ENCODE data around the gene USF3. TPM values are rescaled to one million over a fixed set of nuclear protein-coding genes. Genes with fewer than 3 reads are reported as not detected.

Gene USF3
- polyA plus RNA-seq, 3 donors = 1.6 to 4.5 (median 3.3) TPM

GRCh38 chr3:113717818-113718217 lies 21.4 kb upstream of the USF3 start:
- Mint-ChIP-seq H3K27me3 (ENCODE audit: low read depth in 3 of 3) (peaks cover 0 to 7% (median 2%) of the 10 kb centered on the region in 3 donors), H3K4me3 (no peak overlapping the region), H3K36me3 (peaks cover 51 to 57% of the 10 kb centered on the region in 2 donors), H3K9me3 (no peaks in the 10 kb centered on the region), H3K27ac (no peak overlapping the region), H3K4me1 (peaks cover 7% of the 10 kb centered on the region)
- Histone ChIP-seq H2AFZ (ENCODE audit: insufficient read depth, low read depth, low read length, poor library complexity, severe bottlenecking) (no peak overlapping the region), H3K4me3 (replicated peaks in 1 of 3; ENCODE audit: low read depth in 2 of 3, low read length in 3 of 3) (no peak overlapping the region), H3K9me3 (replicated peaks in 1 of 2; ENCODE audit: control insufficient read depth in 1 of 2, insufficient read depth in 1 of 2, low read length in 2 of 2) (no peaks in the 10 kb centered on the region), H4K20me1 (ENCODE audit: insufficient read depth, low read length) (no peaks in the 10 kb centered on the region), H3K9ac (ENCODE audit: insufficient read depth, low read length, poor library complexity, severe bottlenecking) (no peak overlapping the region), H3K79me2 (ENCODE audit: insufficient read depth, low read length) (no peaks in the 10 kb centered on the region), H3K27ac (ENCODE audit: low read depth in 1 of 2, low read length in 2 of 2) (no peak overlapping the region), H3K4me1 (ENCODE audit: control insufficient read depth in 1 of 2, insufficient read depth in 2 of 2, low read length in 2 of 2) (no peaks in the 10 kb centered on the region), H3K27me3 (ENCODE audit: control insufficient read depth in 2 of 2, insufficient read depth in 2 of 2, low read length in 2 of 2) (no peaks in the 10 kb centered on the region), H3K4me2 (replicated peaks; ENCODE audit: extremely low read depth, low read length, poor library complexity, severe bottlenecking) (no peak overlapping the region), H3K36me3 (replicated peaks in 1 of 2; ENCODE audit: control insufficient read depth in 1 of 2, insufficient read depth in 2 of 2, low read length in 2 of 2) (peaks cover 33 to 65% of the 10 kb centered on the region in 2 donors)
- no peak for TF ChIP-seq CTCF (IDR thresholded peaks at IDR 0.05)
- WGBS (ENCODE audit: insufficient coverage) = 100% methylated on average over 2 of the region's 3 CpGs
- intact Hi-C loops (cut with micrococcal nuclease) = no loop called here
- DNase-seq = no peak

- 100% methylated on average over 1 of the region's 3 CpGs for WGBS (ENCODE audit: insufficient coverage)
- no peaks in the 10 kb centered on the region for H3K27me3 ChIP-seq (ENCODE audit: control insufficient read depth in 2 of 2, insufficient read depth in 2 of 2, low read length in 2 of 2)
- Mint-ChIP-seq H3K36me3 (peaks cover 46 to 52% of the 10 kb centered on the region in 2 donors), H3K9me3 (no peaks in the 10 kb centered on the region), H3K4me1 (peaks cover 8% of the 10 kb centered on the region), H3K27ac (no peak overlapping the region), H3K4me3 (no peak overlapping the region), H3K27me3 (ENCODE audit: low read depth in 3 of 3) (peaks cover 3 to 9% (median 4%) of the 10 kb centered on the region in 3 donors)
- no peak overlapping the region for H2AFZ ChIP-seq (ENCODE audit: insufficient read depth, low read depth, low read length, poor library complexity, severe bottlenecking)
- H3K36me3 ChIP-seq (replicated peaks in 1 of 2; ENCODE audit: control insufficient read depth in 1 of 2, insufficient read depth in 2 of 2, low read length in 2 of 2) = peaks cover 29 to 60% of the 10 kb centered on the region in 2 donors
- no peaks in the 10 kb centered on the region for H3K79me2 ChIP-seq (ENCODE audit: insufficient read depth, low read length)
- H3K4me1 ChIP-seq (ENCODE audit: control insufficient read depth in 1 of 2, insufficient read depth in 2 of 2, low read length in 2 of 2) = no peaks in the 10 kb centered on the region
- H3K4me3 ChIP-seq (replicated peaks in 1 of 3; ENCODE audit: low read depth in 2 of 3, low read length in 3 of 3) = no peak overlapping the region
- H3K27ac ChIP-seq (ENCODE audit: low read depth in 1 of 2, low read length in 2 of 2) = no peak overlapping the region
- H3K4me2 ChIP-seq (replicated peaks; ENCODE audit: extremely low read depth, low read length, poor library complexity, severe bottlenecking) = no peak overlapping the region
- H4K20me1 ChIP-seq (ENCODE audit: insufficient read depth, low read length) = no peaks in the 10 kb centered on the region
- no peak overlapping the region for H3K9ac ChIP-seq (ENCODE audit: insufficient read depth, low read length, poor library complexity, severe bottlenecking)
- H3K9me3 ChIP-seq (replicated peaks in 1 of 2; ENCODE audit: control insufficient read depth in 1 of 2, insufficient read depth in 1 of 2, low read length in 2 of 2) = no peaks in the 10 kb centered on the region
- DNase-seq = no peak
- TF ChIP-seq CTCF (IDR thresholded peaks at IDR 0.05) = no peak
- intact Hi-C loops (cut with micrococcal nuclease) = no loop called here
Observed at GRCh38 chr3:113717308-113717707, 20.9 kb upstream of the USF3 start.
